K562 (cell line): ENCODE data around the gene RPL27. TPM values are rescaled to one million over a fixed set of nuclear protein-coding genes. Genes with fewer than 3 reads are reported as not detected.

Experiments used
- FOXK2 ChIP-seq, 2 experiments: fragments of 450-650 bp; IDR thresholded peaks in 1 of 2; conservative IDR thresholded peaks in 1 of 2; 2 replicates each; pipeline ENCODE4 v1.6.1; 2016; ENCODE audit warnings: low read depth in 2 of 2, mild to moderate bottlenecking in 1 of 2
- HDAC8 ChIP-seq: fragments of 450-650 bp; IDR thresholded peaks from 2 replicates; pipeline ENCODE4 v1.6.1; 2016; ENCODE audit warnings: mild to moderate bottlenecking, missing genetic modification characterization, moderate library complexity, missing compliant biosample characterization
- NCOA1 ChIP-seq: fragments of 450-650 bp; IDR thresholded peaks from 2 replicates; pipeline ENCODE4 v1.6.1; 2016; ENCODE audit warnings: low read depth
- NCOA4 ChIP-seq: fragments of 450-650 bp; IDR thresholded peaks from 2 replicates; pipeline ENCODE4 v1.6.1; 2018; ENCODE audit warnings: mild to moderate bottlenecking; ENCODE audit not compliant: partially characterized antibody
- SMARCA4 ChIP-seq: fragments of 450-650 bp; IDR thresholded peaks from 2 replicates; pipeline ENCODE4 v1.6.1; 2016
- U2AF2 ChIP-seq: fragments of 200-400 bp; formaldehyde crosslinking; optimal IDR thresholded peaks from 2 replicates; pipeline ENCODE3; 2017; ENCODE audit warnings: low read depth, mild to moderate bottlenecking, low read length
- ZNF507 ChIP-seq: conservative IDR thresholded peaks from 2 replicates; pipeline ENCODE4 v1.6.1; 2017; ENCODE audit warnings: missing genetic modification characterization, missing compliant biosample characterization
- ZNF584 ChIP-seq: fragments of 200-800 bp; sonication (Bioruptor generic); IDR thresholded peaks from 2 replicates; pipeline ENCODE4 v1.6.1; 2016; ENCODE audit warnings: low read depth, mild to moderate bottlenecking, missing genetic modification characterization, missing compliant biosample characterization
- polyA plus RNA-seq, 8 experiments: library from polyadenylated mRNA; depleted of rRNA in 4 of 8; stranded (reverse) in 5 of 8; unstranded in 3 of 8; fragments of >200 nt; fragmentation: Nextera tagmentation in 2 of 8; fragmentation: Illumina TruSeq in 1 of 8; extraction: Ambion mirVana in 2 of 8; extraction: Trizol in 1 of 8; gene quantifications; 2 replicates each; pipeline versions ENCODE4 v1.2.1 to v1.2.3, GENCODE V29; 2011 to 2014; ENCODE audit warnings: inconsistent platforms in 1 of 8, missing spikeins in 1 of 8
- total RNA-seq, 7 experiments: library from RNA; depleted of rRNA in 6 of 7; stranded (reverse); fragments of >200 nt in 6 of 7; fragmentation: Illumina TruSeq in 2 of 7; extraction: Trizol in 2 of 7; gene quantifications; 2 replicates each; pipeline versions ENCODE4 v1.2.1 to v1.2.3, GENCODE V29; 2011 to 2021; ENCODE audit warnings: low replicate concordance in 1 of 7
- TF ChIP-seq, protein P1 (sequence below): fragments of 450-650 bp; IDR thresholded peaks from 2 replicates; pipeline ENCODE4 v1.6.1; 2016; ENCODE audit warnings: low read depth
- TF ChIP-seq, protein P2 (sequence below): sonication (generic); formaldehyde crosslinking; IDR thresholded peaks from 2 replicates; pipeline ENCODE4 v1.8.1; 2023; ENCODE audit warnings: missing genetic modification reagents, mild to moderate bottlenecking, borderline replicate concordance

The RPL27 gene
- total and polyA plus RNA-seq, 9 of the 15 experiments (the other 6 are each of a cell fraction or from before 2014, with no cell fraction given), result 1,539 to 6,155 (median 3,710) TPM

GRCh38 chr17:43024407-43025289 lies 26.4 kb downstream of the RPL27 start, which contains the start of gene RND2 (continued):
- TF ChIP-seq, protein P1, sequence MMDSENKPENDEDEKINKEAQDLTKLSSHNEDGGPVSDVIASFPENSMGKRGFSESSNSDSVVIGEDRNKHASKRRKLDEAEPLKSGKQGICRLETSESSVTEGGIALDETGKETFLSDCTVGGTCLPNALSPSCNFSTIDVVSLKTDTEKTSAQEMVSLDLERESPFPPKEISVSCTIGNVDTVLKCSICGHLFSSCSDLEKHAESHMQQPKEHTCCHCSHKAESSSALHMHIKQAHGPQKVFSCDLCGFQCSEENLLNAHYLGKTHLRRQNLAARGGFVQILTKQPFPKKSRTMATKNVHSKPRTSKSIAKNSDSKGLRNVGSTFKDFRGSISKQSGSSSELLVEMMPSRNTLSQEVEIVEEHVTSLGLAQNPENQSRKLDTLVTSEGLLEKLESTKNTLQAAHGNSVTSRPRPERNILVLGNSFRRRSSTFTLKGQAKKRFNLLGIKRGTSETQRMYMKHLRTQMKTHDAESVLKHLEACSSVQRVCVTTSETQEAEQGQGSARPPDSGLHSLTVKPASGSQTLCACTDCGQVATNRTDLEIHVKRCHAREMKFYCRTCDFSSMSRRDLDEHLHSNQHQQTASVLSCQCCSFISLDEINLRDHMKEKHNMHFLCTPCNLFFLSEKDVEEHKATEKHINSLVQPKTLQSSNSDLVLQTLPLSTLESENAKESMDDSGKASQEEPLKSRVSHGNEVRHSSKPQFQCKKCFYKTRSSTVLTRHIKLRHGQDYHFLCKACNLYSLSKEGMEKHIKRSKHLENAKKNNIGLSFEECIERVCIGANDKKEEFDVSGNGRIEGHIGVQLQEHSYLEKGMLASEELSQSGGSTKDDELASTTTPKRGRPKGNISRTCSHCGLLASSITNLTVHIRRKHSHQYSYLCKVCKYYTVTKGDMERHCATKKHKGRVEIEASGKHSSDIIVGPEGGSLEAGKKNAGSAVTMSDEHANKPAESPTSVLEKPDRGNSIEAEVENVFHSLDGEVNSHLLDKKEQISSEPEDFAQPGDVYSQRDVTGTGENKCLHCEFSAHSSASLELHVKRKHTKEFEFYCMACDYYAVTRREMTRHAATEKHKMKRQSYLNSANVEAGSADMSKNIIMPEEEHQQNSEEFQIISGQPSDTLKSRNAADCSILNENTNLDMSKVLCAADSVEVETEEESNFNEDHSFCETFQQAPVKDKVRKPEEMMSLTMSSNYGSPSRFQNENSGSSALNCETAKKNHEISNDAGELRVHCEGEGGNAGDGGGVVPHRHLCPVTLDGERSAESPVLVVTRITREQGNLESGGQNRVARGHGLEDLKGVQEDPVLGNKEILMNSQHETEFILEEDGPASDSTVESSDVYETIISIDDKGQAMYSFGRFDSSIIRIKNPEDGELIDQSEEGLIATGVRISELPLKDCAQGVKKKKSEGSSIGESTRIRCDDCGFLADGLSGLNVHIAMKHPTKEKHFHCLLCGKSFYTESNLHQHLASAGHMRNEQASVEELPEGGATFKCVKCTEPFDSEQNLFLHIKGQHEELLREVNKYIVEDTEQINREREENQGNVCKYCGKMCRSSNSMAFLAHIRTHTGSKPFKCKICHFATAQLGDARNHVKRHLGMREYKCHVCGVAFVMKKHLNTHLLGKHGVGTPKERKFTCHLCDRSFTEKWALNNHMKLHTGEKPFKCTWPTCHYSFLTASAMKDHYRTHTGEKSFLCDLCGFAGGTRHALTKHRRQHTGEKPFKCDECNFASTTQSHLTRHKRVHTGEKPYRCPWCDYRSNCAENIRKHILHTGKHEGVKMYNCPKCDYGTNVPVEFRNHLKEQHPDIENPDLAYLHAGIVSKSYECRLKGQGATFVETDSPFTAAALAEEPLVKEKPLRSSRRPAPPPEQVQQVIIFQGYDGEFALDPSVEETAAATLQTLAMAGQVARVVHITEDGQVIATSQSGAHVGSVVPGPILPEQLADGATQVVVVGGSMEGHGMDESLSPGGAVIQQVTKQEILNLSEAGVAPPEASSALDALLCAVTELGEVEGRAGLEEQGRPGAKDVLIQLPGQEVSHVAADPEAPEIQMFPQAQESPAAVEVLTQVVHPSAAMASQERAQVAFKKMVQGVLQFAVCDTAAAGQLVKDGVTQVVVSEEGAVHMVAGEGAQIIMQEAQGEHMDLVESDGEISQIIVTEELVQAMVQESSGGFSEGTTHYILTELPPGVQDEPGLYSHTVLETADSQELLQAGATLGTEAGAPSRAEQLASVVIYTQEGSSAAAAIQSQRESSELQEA, result no peak
- TF ChIP-seq NCOA1, result no peak; the same call in 1 of the 2 replicates
- TF ChIP-seq ZNF584, result no peak
- TF ChIP-seq SMARCA4, result peak; percentile 72
- TF ChIP-seq NCOA4, result no peak
- TF ChIP-seq ZNF507, result no peak
- no peak for TF ChIP-seq HDAC8 (tag)
- peak; percentile 13 to 43; a peak in 1 of 4 replicates for TF ChIP-seq FOXK2 (conservative IDR thresholded peaks at IDR 0.05 in 1 of 2, IDR thresholded peaks at IDR 0.05 in 1 of 2; ENCODE audit: low read depth in 2 of 2)
- no peak for TF ChIP-seq U2AF2
- TF ChIP-seq, protein P2, sequence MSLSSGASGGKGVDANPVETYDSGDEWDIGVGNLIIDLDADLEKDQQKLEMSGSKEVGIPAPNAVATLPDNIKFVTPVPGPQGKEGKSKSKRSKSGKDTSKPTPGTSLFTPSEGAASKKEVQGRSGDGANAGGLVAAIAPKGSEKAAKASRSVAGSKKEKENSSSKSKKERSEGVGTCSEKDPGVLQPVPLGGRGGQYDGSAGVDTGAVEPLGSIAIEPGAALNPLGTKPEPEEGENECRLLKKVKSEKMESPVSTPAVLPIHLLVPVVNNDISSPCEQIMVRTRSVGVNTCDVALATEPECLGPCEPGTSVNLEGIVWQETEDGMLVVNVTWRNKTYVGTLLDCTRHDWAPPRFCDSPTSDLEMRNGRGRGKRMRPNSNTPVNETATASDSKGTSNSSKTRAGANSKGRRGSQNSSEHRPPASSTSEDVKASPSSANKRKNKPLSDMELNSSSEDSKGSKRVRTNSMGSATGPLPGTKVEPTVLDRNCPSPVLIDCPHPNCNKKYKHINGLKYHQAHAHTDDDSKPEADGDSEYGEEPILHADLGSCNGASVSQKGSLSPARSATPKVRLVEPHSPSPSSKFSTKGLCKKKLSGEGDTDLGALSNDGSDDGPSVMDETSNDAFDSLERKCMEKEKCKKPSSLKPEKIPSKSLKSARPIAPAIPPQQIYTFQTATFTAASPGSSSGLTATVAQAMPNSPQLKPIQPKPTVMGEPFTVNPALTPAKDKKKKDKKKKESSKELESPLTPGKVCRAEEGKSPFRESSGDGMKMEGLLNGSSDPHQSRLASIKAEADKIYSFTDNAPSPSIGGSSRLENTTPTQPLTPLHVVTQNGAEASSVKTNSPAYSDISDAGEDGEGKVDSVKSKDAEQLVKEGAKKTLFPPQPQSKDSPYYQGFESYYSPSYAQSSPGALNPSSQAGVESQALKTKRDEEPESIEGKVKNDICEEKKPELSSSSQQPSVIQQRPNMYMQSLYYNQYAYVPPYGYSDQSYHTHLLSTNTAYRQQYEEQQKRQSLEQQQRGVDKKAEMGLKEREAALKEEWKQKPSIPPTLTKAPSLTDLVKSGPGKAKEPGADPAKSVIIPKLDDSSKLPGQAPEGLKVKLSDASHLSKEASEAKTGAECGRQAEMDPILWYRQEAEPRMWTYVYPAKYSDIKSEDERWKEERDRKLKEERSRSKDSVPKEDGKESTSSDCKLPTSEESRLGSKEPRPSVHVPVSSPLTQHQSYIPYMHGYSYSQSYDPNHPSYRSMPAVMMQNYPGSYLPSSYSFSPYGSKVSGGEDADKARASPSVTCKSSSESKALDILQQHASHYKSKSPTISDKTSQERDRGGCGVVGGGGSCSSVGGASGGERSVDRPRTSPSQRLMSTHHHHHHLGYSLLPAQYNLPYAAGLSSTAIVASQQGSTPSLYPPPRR, result no peak
